HepG2 (cell line): ENCODE measurements around the gene SLC22A13. TPM values are rescaled to one million over a fixed set of nuclear protein-coding genes. Genes with fewer than 3 reads are reported as not detected.

Experiments
- ATAC-seq: fragments of 200-7000 bp; cut with Tn5 transposase; 3 replicates; pipeline ENCODE4 v1.9.1; 2020; ENCODE audit warnings: mild to moderate bottlenecking, moderate library complexity
- BruUV-seq: library from RNA; stranded (reverse); fragments of 400-500 nt; replicated peaks from 2 replicates; lab custom pipeline; 2021; lab: Mats Ljungman, UMichigan
- CTCF ChIA-PET: fragments of 300-600 bp; formaldehyde crosslinking; extraction: SDS; loops from one replicate; lab custom pipeline; 2021; ENCODE audit warnings: low total read pairs, inconsistent platforms, low intra/inter-chr PET ratio; lab: Yijun Ruan, JAX
- POLR2A ChIA-PET: fragments of 350-600 bp; sonication (Branson Sonifier 250); formaldehyde crosslinking; loops from one replicate; lab custom pipeline; 2020; ENCODE audit warnings: antibody characterized with exemption, inconsistent platforms; lab: Yijun Ruan, JAX
- DNase-seq: peaks from one replicate; pipeline ENCODE4 v3.0.0-alpha.2; 2015; ENCODE audit warnings: low spot score
- FAIRE-seq: peaks from 3 replicates; lab custom pipeline; 2011; peaks lifted over from hg19 to GRCh38; lab: Jason Lieb, UNC
- H2AFZ ChIP-seq: one replicate; pipeline ENCODE4 v1.6.1; 2011; ENCODE audit warnings: low read length, inconsistent platforms
- H3K27ac ChIP-seq: fragments of 300-600 bp; 3 replicates; pipeline ENCODE4 v1.8.0; 2011; ENCODE audit warnings: mixed run types, mild to moderate bottlenecking, mixed read lengths, low read length, inconsistent platforms; ENCODE audit not compliant: insufficient read depth; ENCODE audit errors: extremely low read length
- H3K27me3 ChIP-seq, 2 experiments: fragments of 200-600 bp in 1 of 2; 2 replicates in 1 of 2; 3 replicates in 1 of 2; pipeline versions ENCODE4 v1.6.0 to v1.8.0; 2011; ENCODE audit warnings: low read length in 2 of 2, mild to moderate bottlenecking in 2 of 2, moderate library complexity in 2 of 2, inconsistent platforms in 1 of 2; ENCODE audit not compliant: insufficient read depth in 2 of 2, control insufficient read depth in 1 of 2
- H3K36me3 ChIP-seq, 2 experiments: fragments of 200-600 bp in 1 of 2; replicated peaks in 1 of 2; 2 replicates in 1 of 2; 3 replicates in 1 of 2; pipeline versions ENCODE4 v1.5.1 to v1.8.0; 2011; ENCODE audit warnings: low read length in 2 of 2, inconsistent platforms in 1 of 2; ENCODE audit not compliant: insufficient read depth in 2 of 2, control insufficient read depth in 1 of 2
- H3K4me1 ChIP-seq: 2 replicates; pipeline ENCODE4 v1.5.1; 2012; ENCODE audit warnings: low read length, inconsistent platforms; ENCODE audit not compliant: insufficient read depth
- H3K4me2 ChIP-seq: 2 replicates; pipeline ENCODE4 v1.6.0; 2011; ENCODE audit warnings: low read depth, low read length, inconsistent platforms
- H3K4me3 ChIP-seq, 3 experiments: fragments of 200-600 bp in 1 of 3; sonication (generic), shearing (Covaris generic) in 1 of 3; replicated peaks in 1 of 3; 2 replicates each; pipeline ENCODE4 v1.5.1; 2011 to 2016; ENCODE audit warnings: low read length in 3 of 3, inconsistent platforms in 2 of 3, low read depth in 2 of 3, mild to moderate bottlenecking in 2 of 3, control low read depth in 1 of 3, mixed read lengths in 1 of 3; ENCODE audit not compliant: insufficient read depth in 1 of 3
- H3K79me2 ChIP-seq: one replicate; pipeline ENCODE4 v1.6.1; 2011; ENCODE audit warnings: low read length, inconsistent platforms; ENCODE audit not compliant: insufficient read depth
- H3K9ac ChIP-seq: 2 replicates; pipeline ENCODE4 v1.6.0; 2011; ENCODE audit warnings: mild to moderate bottlenecking, low read depth, low read length, inconsistent platforms; ENCODE audit not compliant: insufficient read depth
- H3K9me3 ChIP-seq: 2 replicates; pipeline ENCODE4 v1.5.1; 2012; ENCODE audit warnings: mild to moderate bottlenecking, low read length
- H4K20me1 ChIP-seq: 2 replicates; pipeline ENCODE4 v1.6.0; 2011; ENCODE audit warnings: inconsistent platforms, mild to moderate bottlenecking, low read length, moderate library complexity; ENCODE audit not compliant: insufficient read depth
- ETV5 ChIP-seq: IDR thresholded peaks from 2 replicates; pipeline ENCODE4 v1.6.1; 2018; ENCODE audit warnings: missing biosample characterization, missing genetic modification reagents, inconsistent platforms, borderline replicate concordance
- MATR3 ChIP-seq: sonication (generic); formaldehyde crosslinking; IDR thresholded peaks from 2 replicates; pipeline ENCODE4 v1.4.0; 2020; ENCODE audit warnings: missing genetic modification reagents
- MXD4 ChIP-seq: IDR thresholded peaks from 2 replicates; pipeline ENCODE4 v1.6.1; 2016; ENCODE audit warnings: mild to moderate bottlenecking, missing biosample characterization, missing genetic modification reagents
- NFKB2 ChIP-seq: sonication (generic); formaldehyde crosslinking; IDR thresholded peaks from 2 replicates; pipeline ENCODE4 v1.4.0; 2020; ENCODE audit warnings: missing genetic modification reagents, borderline replicate concordance
- POLR2A ChIP-seq, 2 experiments: IDR thresholded peaks; 2 replicates each; pipeline ENCODE4 v1.6.1; 2011; ENCODE audit warnings: low read depth in 2 of 2, low read length in 2 of 2, mild to moderate bottlenecking in 1 of 2, moderate library complexity in 1 of 2; ENCODE audit not compliant: insufficient read depth in 1 of 2
- RAD51 ChIP-seq: fragments of 450-650 bp; IDR thresholded peaks from 2 replicates; pipeline ENCODE4 v1.6.1; 2016; ENCODE audit warnings: borderline replicate concordance
- RBM39 ChIP-seq: fragments of 200-400 bp; formaldehyde crosslinking; IDR thresholded peaks from one replicate; pipeline ENCODE4 v1.6.1; 2018; ENCODE audit warnings: antibody characterized with exemption, mild to moderate bottlenecking, low read depth, low read length; ENCODE audit not compliant: poor library complexity, severe bottlenecking
- SSRP1 ChIP-seq: IDR thresholded peaks from 2 replicates; pipeline ENCODE4 v1.6.1; 2016; ENCODE audit warnings: control low read depth
- ZBTB7B ChIP-seq: sonication (generic); formaldehyde crosslinking; IDR thresholded peaks from 2 replicates; pipeline ENCODE4 v1.4.0; 2020; ENCODE audit warnings: missing genetic modification reagents
- ZNF460 ChIP-seq: sonication (generic); formaldehyde crosslinking; IDR thresholded peaks from 2 replicates; pipeline ENCODE4 v1.5.1; 2020; ENCODE audit warnings: missing genetic modification reagents, mild to moderate bottlenecking, borderline replicate concordance
- ZNF7 ChIP-seq: IDR thresholded peaks from 2 replicates; pipeline ENCODE4 v1.6.1; 2016; ENCODE audit warnings: missing biosample characterization, missing genetic modification reagents
- ZNF780A ChIP-seq: sonication (generic); formaldehyde crosslinking; IDR thresholded peaks from 2 replicates; pipeline ENCODE4 v1.8.0; 2022; ENCODE audit warnings: mild to moderate bottlenecking, missing genetic modification reagents, moderate library complexity
- WGBS: methylation state at CpG from one replicate; pipeline ENCODE4 v1.1.6; 2017; ENCODE audit warnings: low lambda C conversion rate; 5-methylcytosine and 5-hydroxymethylcytosine counted together
- in situ Hi-C: cut with HindIII; loops from 2 replicates; pipeline ENCODE4 v1.10.0; 2017; ENCODE audit warnings: low pct_unique_long_range_greater_than_20kb; ENCODE audit not compliant: extremely low pct_ligation_motif_present
- intact Hi-C: fragments of 100-400 bp; cut with micrococcal nuclease; formaldehyde crosslinking; loops from one replicate; pipeline ENCODE4 v1.10.0; 2022; ENCODE audit not compliant: unreplicated experiment
- polyA plus RNA-seq, 8 experiments: library from polyadenylated mRNA; depleted of rRNA in 3 of 8; stranded (reverse) in 7 of 8; unstranded in 1 of 8; fragments of >200 nt; fragmentation: Illumina TruSeq in 4 of 8; extraction: Trizol in 4 of 8; gene quantifications; 2 replicates each; pipeline versions ENCODE4 v1.2.1 to v1.2.3, GENCODE V29; 2011 to 2016; ENCODE audit warnings: low read depth in 4 of 8, missing spikeins in 1 of 8, mixed read lengths in 1 of 8; ENCODE audit not compliant: insufficient read depth in 1 of 8
- total RNA-seq, 5 experiments: library from RNA; depleted of rRNA; stranded (reverse); fragments of >200 nt; fragmentation: Illumina TruSeq; extraction: Trizol; gene quantifications; 2 replicates each; pipeline ENCODE4 v1.2.3, GENCODE V29; 2016; ENCODE audit warnings: low read depth in 1 of 5
- TF ChIP-seq, protein P1 (sequence below): sonication (generic); formaldehyde crosslinking; IDR thresholded peaks from 2 replicates; pipeline ENCODE4 v1.8.1; 2023; ENCODE audit warnings: missing genetic modification reagents, inconsistent platforms, borderline replicate concordance
- TF ChIP-seq, protein P2 (sequence below): sonication (generic); formaldehyde crosslinking; IDR thresholded peaks from 2 replicates; pipeline ENCODE4 v1.4.0; 2020; ENCODE audit warnings: mild to moderate bottlenecking, missing genetic modification reagents, borderline replicate concordance
- TF ChIP-seq, protein P3 (sequence below): sonication (generic); formaldehyde crosslinking; IDR thresholded peaks from 2 replicates; pipeline ENCODE4 v1.5.0; 2020; ENCODE audit warnings: mild to moderate bottlenecking, missing genetic modification reagents, moderate library complexity
- TF ChIP-seq, protein P4 (sequence below): sonication (generic); formaldehyde crosslinking; IDR thresholded peaks from 2 replicates; pipeline ENCODE4 v1.4.0; 2020; ENCODE audit warnings: missing genetic modification reagents, borderline replicate concordance

Gene SLC22A13
- total and polyA plus RNA-seq, 2 of the 13 experiments (the other 11 are each of a cell fraction or from before 2014, with no cell fraction given): 0.20 TPM; not detected in 1

DNA sequence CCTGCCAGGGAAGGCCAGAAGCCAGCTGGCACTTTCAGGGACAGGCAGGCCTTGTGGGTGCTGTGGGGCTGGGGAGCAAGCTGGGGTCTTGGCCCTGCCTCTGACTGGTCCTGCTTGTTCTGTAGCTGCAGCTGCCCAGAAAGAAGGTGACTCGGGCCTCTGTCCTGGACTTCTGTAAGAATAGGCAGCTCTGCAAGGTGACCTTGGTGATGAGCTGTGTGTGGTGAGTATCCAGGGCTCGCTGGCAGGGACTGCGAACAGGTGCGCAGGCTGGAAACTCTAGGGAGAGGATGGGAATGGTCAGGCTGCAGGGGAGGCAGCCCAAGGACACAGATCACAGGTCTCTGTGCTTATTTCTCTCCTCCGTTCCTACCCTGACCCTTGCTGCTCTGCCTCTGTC, 47.7 kb downstream of the SLC22A13 start:
- no peaks in the 10 kb centered on the region for H3K4me1 ChIP-seq
- CTCF ChIA-PET: no interaction called here
- H2AFZ ChIP-seq: no peak overlapping the region
- WGBS: 0% methylated on average over 2 of the region's 5 CpGs
- H3K27me3 ChIP-seq: peaks cover 11 to 71% of the 10 kb centered on the region in 2 experiments
- DNase-seq (no peak), ATAC-seq (no peak), FAIRE-seq (no peak)
- no peak overlapping the region for H3K9ac ChIP-seq
- intact Hi-C loops (no loop called here), in situ Hi-C loops (no loop called here)
- no peaks in the 10 kb centered on the region for H3K9me3 ChIP-seq
- BruUV-seq: no TSS peak
- no peak overlapping the region for H3K4me3 ChIP-seq
- H3K27ac ChIP-seq: no peak overlapping the region
- no peaks in the 10 kb centered on the region for H3K36me3 ChIP-seq
- H3K79me2 ChIP-seq: no peaks in the 10 kb centered on the region
- POLR2A ChIA-PET: no interaction called here
- no peaks in the 10 kb centered on the region for H4K20me1 ChIP-seq
- no peak overlapping the region for H3K4me2 ChIP-seq
- TF ChIP-seq, protein P1, sequence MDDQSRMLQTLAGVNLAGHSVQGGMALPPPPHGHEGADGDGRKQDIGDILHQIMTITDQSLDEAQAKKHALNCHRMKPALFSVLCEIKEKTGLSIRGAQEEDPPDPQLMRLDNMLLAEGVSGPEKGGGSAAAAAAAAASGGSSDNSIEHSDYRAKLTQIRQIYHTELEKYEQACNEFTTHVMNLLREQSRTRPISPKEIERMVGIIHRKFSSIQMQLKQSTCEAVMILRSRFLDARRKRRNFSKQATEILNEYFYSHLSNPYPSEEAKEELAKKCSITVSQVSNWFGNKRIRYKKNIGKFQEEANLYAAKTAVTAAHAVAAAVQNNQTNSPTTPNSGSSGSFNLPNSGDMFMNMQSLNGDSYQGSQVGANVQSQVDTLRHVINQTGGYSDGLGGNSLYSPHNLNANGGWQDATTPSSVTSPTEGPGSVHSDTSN (CRISPR knock-in tag): no peak
- TF ChIP-seq NFKB2 (no peak), ZNF460 (CRISPR knock-in tag) (no peak), MATR3 (no peak), POLR2A (IDR thresholded peaks at IDR 0.05; ENCODE audit: insufficient read depth in 1 of 2, low read depth in 2 of 2, low read length in 2 of 2) (no peak), ZNF780A (CRISPR knock-in tag) (no peak), SSRP1 (CRISPR knock-in tag) (no peak), MXD4 (no peak), ETV5 (CRISPR knock-in tag) (no peak), RBM39 (no peak), ZBTB7B (no peak), RAD51 (no peak), ZNF7 (no peak)
- TF ChIP-seq, protein P2, sequence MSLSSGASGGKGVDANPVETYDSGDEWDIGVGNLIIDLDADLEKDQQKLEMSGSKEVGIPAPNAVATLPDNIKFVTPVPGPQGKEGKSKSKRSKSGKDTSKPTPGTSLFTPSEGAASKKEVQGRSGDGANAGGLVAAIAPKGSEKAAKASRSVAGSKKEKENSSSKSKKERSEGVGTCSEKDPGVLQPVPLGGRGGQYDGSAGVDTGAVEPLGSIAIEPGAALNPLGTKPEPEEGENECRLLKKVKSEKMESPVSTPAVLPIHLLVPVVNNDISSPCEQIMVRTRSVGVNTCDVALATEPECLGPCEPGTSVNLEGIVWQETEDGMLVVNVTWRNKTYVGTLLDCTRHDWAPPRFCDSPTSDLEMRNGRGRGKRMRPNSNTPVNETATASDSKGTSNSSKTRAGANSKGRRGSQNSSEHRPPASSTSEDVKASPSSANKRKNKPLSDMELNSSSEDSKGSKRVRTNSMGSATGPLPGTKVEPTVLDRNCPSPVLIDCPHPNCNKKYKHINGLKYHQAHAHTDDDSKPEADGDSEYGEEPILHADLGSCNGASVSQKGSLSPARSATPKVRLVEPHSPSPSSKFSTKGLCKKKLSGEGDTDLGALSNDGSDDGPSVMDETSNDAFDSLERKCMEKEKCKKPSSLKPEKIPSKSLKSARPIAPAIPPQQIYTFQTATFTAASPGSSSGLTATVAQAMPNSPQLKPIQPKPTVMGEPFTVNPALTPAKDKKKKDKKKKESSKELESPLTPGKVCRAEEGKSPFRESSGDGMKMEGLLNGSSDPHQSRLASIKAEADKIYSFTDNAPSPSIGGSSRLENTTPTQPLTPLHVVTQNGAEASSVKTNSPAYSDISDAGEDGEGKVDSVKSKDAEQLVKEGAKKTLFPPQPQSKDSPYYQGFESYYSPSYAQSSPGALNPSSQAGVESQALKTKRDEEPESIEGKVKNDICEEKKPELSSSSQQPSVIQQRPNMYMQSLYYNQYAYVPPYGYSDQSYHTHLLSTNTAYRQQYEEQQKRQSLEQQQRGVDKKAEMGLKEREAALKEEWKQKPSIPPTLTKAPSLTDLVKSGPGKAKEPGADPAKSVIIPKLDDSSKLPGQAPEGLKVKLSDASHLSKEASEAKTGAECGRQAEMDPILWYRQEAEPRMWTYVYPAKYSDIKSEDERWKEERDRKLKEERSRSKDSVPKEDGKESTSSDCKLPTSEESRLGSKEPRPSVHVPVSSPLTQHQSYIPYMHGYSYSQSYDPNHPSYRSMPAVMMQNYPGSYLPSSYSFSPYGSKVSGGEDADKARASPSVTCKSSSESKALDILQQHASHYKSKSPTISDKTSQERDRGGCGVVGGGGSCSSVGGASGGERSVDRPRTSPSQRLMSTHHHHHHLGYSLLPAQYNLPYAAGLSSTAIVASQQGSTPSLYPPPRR (CRISPR knock-in tag): no peak
- TF ChIP-seq, protein P3, sequence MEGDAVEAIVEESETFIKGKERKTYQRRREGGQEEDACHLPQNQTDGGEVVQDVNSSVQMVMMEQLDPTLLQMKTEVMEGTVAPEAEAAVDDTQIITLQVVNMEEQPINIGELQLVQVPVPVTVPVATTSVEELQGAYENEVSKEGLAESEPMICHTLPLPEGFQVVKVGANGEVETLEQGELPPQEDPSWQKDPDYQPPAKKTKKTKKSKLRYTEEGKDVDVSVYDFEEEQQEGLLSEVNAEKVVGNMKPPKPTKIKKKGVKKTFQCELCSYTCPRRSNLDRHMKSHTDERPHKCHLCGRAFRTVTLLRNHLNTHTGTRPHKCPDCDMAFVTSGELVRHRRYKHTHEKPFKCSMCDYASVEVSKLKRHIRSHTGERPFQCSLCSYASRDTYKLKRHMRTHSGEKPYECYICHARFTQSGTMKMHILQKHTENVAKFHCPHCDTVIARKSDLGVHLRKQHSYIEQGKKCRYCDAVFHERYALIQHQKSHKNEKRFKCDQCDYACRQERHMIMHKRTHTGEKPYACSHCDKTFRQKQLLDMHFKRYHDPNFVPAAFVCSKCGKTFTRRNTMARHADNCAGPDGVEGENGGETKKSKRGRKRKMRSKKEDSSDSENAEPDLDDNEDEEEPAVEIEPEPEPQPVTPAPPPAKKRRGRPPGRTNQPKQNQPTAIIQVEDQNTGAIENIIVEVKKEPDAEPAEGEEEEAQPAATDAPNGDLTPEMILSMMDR (CRISPR knock-in tag): no peak
- TF ChIP-seq, protein P4, sequence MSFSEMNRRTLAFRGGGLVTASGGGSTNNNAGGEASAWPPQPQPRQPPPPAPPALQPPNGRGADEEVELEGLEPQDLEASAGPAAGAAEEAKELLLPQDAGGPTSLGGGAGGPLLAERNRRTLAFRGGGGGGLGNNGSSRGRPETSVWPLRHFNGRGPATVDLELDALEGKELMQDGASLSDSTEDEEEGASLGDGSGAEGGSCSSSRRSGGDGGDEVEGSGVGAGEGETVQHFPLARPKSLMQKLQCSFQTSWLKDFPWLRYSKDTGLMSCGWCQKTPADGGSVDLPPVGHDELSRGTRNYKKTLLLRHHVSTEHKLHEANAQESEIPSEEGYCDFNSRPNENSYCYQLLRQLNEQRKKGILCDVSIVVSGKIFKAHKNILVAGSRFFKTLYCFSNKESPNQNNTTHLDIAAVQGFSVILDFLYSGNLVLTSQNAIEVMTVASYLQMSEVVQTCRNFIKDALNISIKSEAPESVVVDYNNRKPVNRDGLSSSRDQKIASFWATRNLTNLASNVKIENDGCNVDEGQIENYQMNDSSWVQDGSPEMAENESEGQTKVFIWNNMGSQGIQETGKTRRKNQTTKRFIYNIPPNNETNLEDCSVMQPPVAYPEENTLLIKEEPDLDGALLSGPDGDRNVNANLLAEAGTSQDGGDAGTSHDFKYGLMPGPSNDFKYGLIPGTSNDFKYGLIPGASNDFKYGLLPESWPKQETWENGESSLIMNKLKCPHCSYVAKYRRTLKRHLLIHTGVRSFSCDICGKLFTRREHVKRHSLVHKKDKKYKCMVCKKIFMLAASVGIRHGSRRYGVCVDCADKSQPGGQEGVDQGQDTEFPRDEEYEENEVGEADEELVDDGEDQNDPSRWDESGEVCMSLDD (CRISPR knock-in tag): no peak
